IMR-90 (cell line): ENCODE data around the gene CHDH. TPM values are rescaled to one million over a fixed set of nuclear protein-coding genes. Genes with fewer than 3 reads are reported as not detected.

ENCODE experiments used
- CTCF ChIP-seq: conservative IDR thresholded peaks from 2 replicates; pipeline ENCODE4 v1.5.1; 2012; ENCODE audit warnings: mild to moderate bottlenecking, low read depth, low read length, improper control_type of control experiment
- RCOR1 ChIP-seq: IDR thresholded peaks from 2 replicates; pipeline ENCODE4 v1.6.1; 2012; ENCODE audit warnings: mild to moderate bottlenecking, low read length, improper control_type of control experiment; ENCODE audit not compliant: insufficient replicate concordance
- RFX5 ChIP-seq: IDR thresholded peaks from 2 replicates; pipeline ENCODE4 v1.8.0; 2012; ENCODE audit warnings: low read depth, mild to moderate bottlenecking, low read length, moderate library complexity
- SMC3 ChIP-seq: fragments of 150-350 bp; IDR thresholded peaks from 2 replicates; pipeline ENCODE4 v1.6.1; 2016; ENCODE audit warnings: low read depth, mild to moderate bottlenecking, antibody characterized with exemption, low read length, moderate library complexity
- polyA plus RNA-seq, 3 experiments: library from polyadenylated mRNA; depleted of rRNA; stranded (reverse); fragments of >200 nt; gene quantifications; 2 replicates each; pipeline ENCODE4 v1.2.3, GENCODE V29; 2012; ENCODE audit warnings: low replicate concordance in 1 of 3
- total RNA-seq: library from RNA; depleted of rRNA; stranded (reverse); fragments of >200 nt; gene quantifications from 2 replicates; pipeline ENCODE4 v1.2.3, GENCODE V29; 2012

Gene CHDH
- total and polyA plus RNA-seq, 2 of the 4 experiments (the other 2 are of a cell fraction) = under 0.01 to 0.19 TPM

GRCh38 chr3:53821631-53822121 lies 24.5 kb downstream of the CHDH start (continued):
- TF ChIP-seq CTCF (no peak), RCOR1 (no peak), SMC3 (no peak), RFX5 (no peak)
